Neural cell (in vitro differentiated cells): ENCODE measurements around the gene ATMIN. TPM values are rescaled to one million over a fixed set of nuclear protein-coding genes. Genes with fewer than 3 reads are reported as not detected.

Experiments
- H2AFZ ChIP-seq: fragments of 200-600, 300-800 bp; sonication (generic), shearing (Covaris generic); 2 replicates; pipeline ENCODE4 v1.6.0; 2014; ENCODE audit warnings: low read depth, mild to moderate bottlenecking, antibody characterized with exemption, low read length, moderate library complexity
- H3F3A ChIP-seq: fragments of 200-600 bp; shearing (Covaris generic); 2 replicates; pipeline ENCODE4 v1.6.1; 2016; ENCODE audit warnings: mild to moderate bottlenecking, moderate library complexity, mixed read lengths, antibody characterized with exemption, low read length; ENCODE audit not compliant: insufficient read depth, poor library complexity, severe bottlenecking
- H3K27ac ChIP-seq: fragments of 200-600, 300-800 bp; sonication (generic), shearing (Covaris generic); 2 replicates; pipeline ENCODE4 v1.5.1; 2014; ENCODE audit warnings: mild to moderate bottlenecking, low read length, moderate library complexity
- H3K27me3 ChIP-seq: fragments of 300-800, 200-600 bp; sonication (generic), shearing (Covaris generic); 2 replicates; pipeline ENCODE4 v1.6.0; 2014; ENCODE audit warnings: mild to moderate bottlenecking, low read depth, low read length, moderate library complexity; ENCODE audit not compliant: insufficient read depth
- H3K36me3 ChIP-seq: fragments of 300-800, 200-600 bp; sonication (generic), shearing (Covaris generic); 2 replicates; pipeline ENCODE4 v1.5.1; 2014; ENCODE audit warnings: mild to moderate bottlenecking, antibody characterized with exemption, low read length, moderate library complexity; ENCODE audit not compliant: insufficient read depth
- H3K4me2 ChIP-seq: fragments of 300-800, 200-600 bp; sonication (generic), shearing (Covaris generic); 2 replicates; pipeline ENCODE4 v1.6.0; 2014; ENCODE audit warnings: mild to moderate bottlenecking, low read length
- H3K4me3 ChIP-seq: fragments of 300-800, 200-600 bp; sonication (generic), shearing (Covaris generic); 2 replicates; pipeline ENCODE4 v1.5.1; 2014; ENCODE audit warnings: mild to moderate bottlenecking, low read length, moderate library complexity
- H3K79me2 ChIP-seq: fragments of 200-600 bp; shearing (Covaris generic); replicated peaks from 2 replicates; pipeline ENCODE4 v1.6.0; 2014; ENCODE audit warnings: mild to moderate bottlenecking, low read length, moderate library complexity; ENCODE audit not compliant: insufficient read depth
- H3K9ac ChIP-seq: fragments of 300-800, 200-600 bp; sonication (generic), shearing (Covaris generic); 2 replicates; pipeline ENCODE4 v1.6.1; 2016; ENCODE audit warnings: mild to moderate bottlenecking, low read length, mixed read lengths
- H3K9me2 ChIP-seq: fragments of 200-600 bp; shearing (Covaris generic); 2 replicates; pipeline ENCODE4 v1.6.1; 2016; ENCODE audit warnings: mild to moderate bottlenecking, low read length, mixed read lengths; ENCODE audit not compliant: insufficient read depth
- H3K9me3 ChIP-seq: fragments of 200-600, 300-800 bp; sonication (generic), shearing (Covaris generic); 2 replicates; pipeline ENCODE4 v1.6.1; 2016; ENCODE audit warnings: mild to moderate bottlenecking, mixed run types, low read length, moderate library complexity, mixed read lengths
- H4K20me1 ChIP-seq: fragments of 200-600 bp; shearing (Covaris generic); 2 replicates; pipeline ENCODE4 v1.6.1; 2016; ENCODE audit warnings: mild to moderate bottlenecking, mixed run types; ENCODE audit not compliant: insufficient read depth
- CTCF ChIP-seq: fragments of 450-650 bp; IDR thresholded peaks from 2 replicates; pipeline ENCODE4 v1.5.1; 2014; ENCODE audit warnings: antibody characterized with exemption, mild to moderate bottlenecking, moderate library complexity; ENCODE audit not compliant: poor library complexity, severe bottlenecking
- EP300 ChIP-seq: fragments of 450-650 bp; conservative IDR thresholded peaks from 2 replicates; pipeline ENCODE4 v1.6.1; 2014; ENCODE audit warnings: antibody characterized with exemption, mild to moderate bottlenecking, moderate library complexity; ENCODE audit not compliant: poor library complexity, severe bottlenecking
- EZH2 ChIP-seq: fragments of 200-600, 300-800 bp; shearing (Covaris generic), sonication (generic); IDR thresholded peaks from 2 replicates; pipeline ENCODE4 v1.6.1; 2014; ENCODE audit warnings: antibody characterized with exemption, low read length, borderline replicate concordance, mild to moderate bottlenecking; ENCODE audit not compliant: insufficient read depth, poor library complexity, severe bottlenecking
- MXI1 ChIP-seq: fragments of 450-650 bp; conservative IDR thresholded peaks from 2 replicates; pipeline ENCODE4 v1.6.1; 2014; ENCODE audit warnings: antibody characterized with exemption, mild to moderate bottlenecking; ENCODE audit not compliant: poor library complexity, severe bottlenecking
- POLR2AphosphoS5 ChIP-seq: IDR thresholded peaks from 2 replicates; pipeline ENCODE4 v1.6.1; 2012
- RAD21 ChIP-seq: fragments of 450-650 bp; conservative IDR thresholded peaks from 2 replicates; pipeline ENCODE4 v1.6.1; 2014; ENCODE audit warnings: antibody characterized with exemption, mild to moderate bottlenecking, moderate library complexity
- REST ChIP-seq: IDR thresholded peaks from 2 replicates; pipeline ENCODE4 v1.6.1; 2012; ENCODE audit warnings: borderline replicate concordance
- SMC3 ChIP-seq: fragments of 450-650 bp; conservative IDR thresholded peaks from 2 replicates; pipeline ENCODE4 v1.6.1; 2014; ENCODE audit warnings: antibody characterized with exemption, mild to moderate bottlenecking, moderate library complexity; ENCODE audit not compliant: poor library complexity
- TAF1 ChIP-seq: IDR thresholded peaks from 2 replicates; pipeline ENCODE4 v1.6.1; 2012; ENCODE audit warnings: low read depth
- polyA plus RNA-seq: library from polyadenylated mRNA; depleted of rRNA; stranded (reverse); fragments of >200 nt; gene quantifications from 2 replicates; pipeline ENCODE4 v1.2.3, GENCODE V29; 2014

The ATMIN gene
- polyA plus RNA-seq, 1 donor from 2014 or later: 62.3 TPM

DNA sequence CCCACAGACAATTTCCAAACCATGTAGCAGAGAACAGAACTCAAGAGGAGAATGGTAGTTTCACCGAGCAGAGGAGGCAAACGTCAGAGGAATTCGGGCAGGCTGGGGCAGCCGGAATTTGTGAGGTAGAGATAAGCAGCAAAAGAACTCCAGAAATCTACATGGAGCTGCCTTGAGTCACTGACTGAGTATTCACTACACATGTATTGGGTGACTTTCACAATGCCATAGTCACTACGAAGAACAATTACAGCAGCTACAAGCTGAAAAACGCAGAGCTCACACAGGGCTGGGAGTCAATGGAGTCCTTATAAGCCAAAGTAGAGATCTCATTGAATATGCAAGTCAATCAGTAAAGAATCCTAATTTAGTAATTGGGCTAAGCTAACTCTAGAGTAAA, 42.3 kb upstream of the ATMIN start:
- no peaks in the 10 kb centered on the region for H3F3A ChIP-seq
- no peak for TF ChIP-seq POLR2AphosphoS5
- no peak for TF ChIP-seq RAD21
- TF ChIP-seq SMC3: no peak
- TF ChIP-seq REST: no peak
- no peak for TF ChIP-seq EZH2
- no peak for TF ChIP-seq EP300
- TF ChIP-seq MXI1: no peak
- no peaks in the 10 kb centered on the region for H3K9me2 ChIP-seq
- no peaks in the 10 kb centered on the region for H3K9me3 ChIP-seq
- peaks cover 10% of the 10 kb centered on the region for H3K79me2 ChIP-seq
- no peak overlapping the region for H3K4me3 ChIP-seq
- no peaks in the 10 kb centered on the region for H4K20me1 ChIP-seq
- no peak overlapping the region for H3K4me2 ChIP-seq
- H3K9ac ChIP-seq: no peak overlapping the region
- H3K27ac ChIP-seq: no peak overlapping the region
- no peaks in the 10 kb centered on the region for H3K36me3 ChIP-seq
- no peak overlapping the region for H2AFZ ChIP-seq
- H3K27me3 ChIP-seq: no peaks in the 10 kb centered on the region

GRCh38 chr16:80993834-80994233, 41.8 kb upstream of the ATMIN start:
- no peaks in the 10 kb centered on the region for H3K36me3 ChIP-seq
- no peaks in the 10 kb centered on the region for H3F3A ChIP-seq
- no peak overlapping the region for H3K27ac ChIP-seq
- H2AFZ ChIP-seq: no peak overlapping the region
- TF ChIP-seq TAF1: no peak
- no peak for TF ChIP-seq RAD21
- no peak for TF ChIP-seq CTCF
- no peak for TF ChIP-seq EZH2
- no peak for TF ChIP-seq POLR2AphosphoS5
- no peak for TF ChIP-seq REST
- no peak for TF ChIP-seq SMC3
- no peak for TF ChIP-seq EP300
- TF ChIP-seq MXI1: no peak
- H3K79me2 ChIP-seq: peaks cover 15% of the 10 kb centered on the region
- H3K9me2 ChIP-seq: no peaks in the 10 kb centered on the region
- H3K4me3 ChIP-seq: no peak overlapping the region
- no peaks in the 10 kb centered on the region for H4K20me1 ChIP-seq
- no peak overlapping the region for H3K4me2 ChIP-seq
- no peaks in the 10 kb centered on the region for H3K9me3 ChIP-seq
- H3K9ac ChIP-seq: no peak overlapping the region
- no peaks in the 10 kb centered on the region for H3K27me3 ChIP-seq
